BLaER1 (cell line): ENCODE data around the gene MRPS21.
"Not testable (repeated sequence)": the region's sequence is repeated elsewhere in the genome, so short reads cannot be mapped to it uniquely, and the experiment has no call there.

Experiments
- H3K27ac ChIP-seq: shearing (Covaris generic); formaldehyde crosslinking; 2 replicates; pipeline ENCODE4 v1.8.1; 2022
- H3K27me3 ChIP-seq: shearing (Covaris generic); formaldehyde crosslinking; 2 replicates; pipeline ENCODE4 v1.8.1; 2022
- H3K36me3 ChIP-seq: shearing (Covaris generic); formaldehyde crosslinking; 2 replicates; pipeline ENCODE4 v1.8.1; 2022
- H3K4me1 ChIP-seq: shearing (Covaris generic); formaldehyde crosslinking; 2 replicates; pipeline ENCODE4 v1.8.1; 2022
- H3K4me2 ChIP-seq: shearing (Covaris generic); formaldehyde crosslinking; 2 replicates; pipeline ENCODE4 v1.8.1; 2022
- H3K4me3 ChIP-seq: shearing (Covaris generic); formaldehyde crosslinking; 2 replicates; pipeline ENCODE4 v1.8.1; 2022
- H3K9ac ChIP-seq: shearing (Covaris generic); formaldehyde crosslinking; 2 replicates; pipeline ENCODE4 v1.8.1; 2022
- H3K9me3 ChIP-seq: shearing (Covaris generic); formaldehyde crosslinking; 2 replicates; pipeline ENCODE4 v1.8.1; 2022
- H4K20me1 ChIP-seq: shearing (Covaris generic); formaldehyde crosslinking; 2 replicates; pipeline ENCODE4 v1.8.1; 2022
- Cebpa-rat ChIP-seq: shearing (Covaris generic); IDR thresholded peaks from 2 replicates; pipeline ENCODE4 v1.8.1; 2022

The MRPS21 gene

DNA sequence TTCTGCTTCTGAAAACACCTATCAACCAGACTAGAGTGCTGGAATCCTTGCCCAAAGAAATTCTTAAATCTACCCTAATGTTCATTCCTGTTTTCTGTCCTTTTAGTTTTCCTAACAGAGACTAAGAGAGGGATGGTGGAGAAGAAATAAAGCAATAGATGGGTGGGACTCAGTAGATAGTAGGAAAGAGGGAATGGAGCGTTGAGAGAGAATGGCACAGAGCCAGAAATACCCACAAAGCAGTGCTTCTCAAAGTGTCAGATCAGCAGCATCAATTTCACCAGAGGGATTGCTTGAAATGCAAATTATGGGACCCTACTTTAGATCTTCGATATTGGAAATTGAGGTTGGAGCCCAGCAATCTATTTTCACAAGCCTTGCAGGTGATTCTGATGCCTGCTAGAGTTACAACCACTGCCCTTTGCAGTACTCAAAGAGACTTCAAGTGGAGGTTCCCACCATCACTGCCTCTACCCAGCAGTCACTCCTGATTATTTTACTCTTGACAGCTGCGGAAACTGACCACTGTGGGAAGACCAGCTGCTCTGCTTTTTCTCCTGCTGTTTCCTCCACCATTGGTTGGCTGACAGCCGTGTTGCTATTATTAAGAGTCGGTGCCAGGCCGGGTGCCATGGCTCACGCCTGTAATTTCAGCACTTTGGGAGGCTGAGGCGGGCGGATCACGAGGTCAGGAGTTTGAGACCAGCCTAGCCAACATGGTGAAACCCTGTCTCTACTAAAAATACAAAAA, 16.3 kb downstream of the MRPS21 start:
- Histone ChIP-seq H3K27me3 (no peaks in the 10 kb centered on the region), H3K4me3 (no peak overlapping the region), H3K27ac (no peak overlapping the region), H3K9ac (no peak overlapping the region), H4K20me1 (0 out of 2 replicates have a peak, but pooled peaks cover 10% of the 10 kb centered on the region), H3K4me2 (no peak overlapping the region), H3K9me3 (no peaks in the 10 kb centered on the region), H3K4me1 (no peaks in the 10 kb centered on the region), H3K36me3 (peaks cover 59% of the 10 kb centered on the region)
- no peak for TF ChIP-seq Cebpa-rat

DNA sequence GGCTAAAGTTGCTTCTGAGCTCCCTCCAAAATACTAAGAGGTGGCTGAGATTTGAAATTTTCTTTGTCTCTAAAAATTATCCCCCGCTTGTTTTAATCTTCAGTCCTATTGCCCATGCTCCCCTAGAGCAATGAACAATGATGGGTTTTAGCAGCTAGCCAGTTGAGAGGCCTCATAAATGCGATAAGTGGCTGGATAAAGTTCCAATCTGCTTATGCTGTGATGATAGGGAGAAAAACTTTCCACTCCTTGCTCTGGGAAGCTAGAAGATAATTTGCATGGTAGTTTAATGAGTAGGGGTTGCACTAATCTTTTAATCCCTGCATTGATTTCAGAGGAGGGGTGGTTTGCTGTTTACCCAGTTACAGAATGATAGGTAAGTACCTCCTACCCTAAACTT, 18.1 kb downstream of the MRPS21 start:
- Histone ChIP-seq H3K4me2 (no peak overlapping the region), H3K27me3 (no peaks in the 10 kb centered on the region), H4K20me1 (no peaks in the 10 kb centered on the region), H3K27ac (no peak overlapping the region), H3K4me3 (no peak overlapping the region), H3K36me3 (peaks cover 41% of the 10 kb centered on the region), H3K9ac (no peak overlapping the region), H3K9me3 (no peaks in the 10 kb centered on the region), H3K4me1 (peaks cover 7% of the 10 kb centered on the region; the same call in 1 of the 2 replicates)
- no peak for TF ChIP-seq Cebpa-rat

DNA sequence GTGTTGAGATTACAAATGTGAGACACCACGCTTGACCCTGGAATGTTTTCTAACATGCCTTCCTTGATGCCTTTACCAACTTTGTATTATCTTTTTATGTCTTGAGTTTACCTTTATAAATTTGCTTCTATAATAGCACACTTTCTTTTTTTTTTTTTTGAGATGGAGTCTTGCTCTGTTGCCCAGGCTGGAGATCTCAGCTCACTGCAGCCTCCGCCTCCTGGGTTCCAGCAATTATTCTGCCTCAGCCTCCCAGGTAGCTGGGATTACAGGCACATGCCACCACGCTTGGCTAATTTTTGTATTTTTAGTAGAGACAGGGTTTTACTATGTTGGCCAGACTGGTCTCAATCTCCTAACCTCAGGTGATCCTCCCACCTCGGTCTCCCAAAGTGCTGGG, 21.0 kb downstream of the MRPS21 start:
- H3K9me3 ChIP-seq, H3K9ac ChIP-seq, H3K27me3 ChIP-seq, H4K20me1 ChIP-seq, H3K4me2 ChIP-seq, H3K4me3 ChIP-seq, H3K4me1 ChIP-seq, H3K27ac ChIP-seq: not testable (repeated sequence)
- peaks cover 11% of the 10 kb centered on the region for H3K36me3 ChIP-seq

DNA sequence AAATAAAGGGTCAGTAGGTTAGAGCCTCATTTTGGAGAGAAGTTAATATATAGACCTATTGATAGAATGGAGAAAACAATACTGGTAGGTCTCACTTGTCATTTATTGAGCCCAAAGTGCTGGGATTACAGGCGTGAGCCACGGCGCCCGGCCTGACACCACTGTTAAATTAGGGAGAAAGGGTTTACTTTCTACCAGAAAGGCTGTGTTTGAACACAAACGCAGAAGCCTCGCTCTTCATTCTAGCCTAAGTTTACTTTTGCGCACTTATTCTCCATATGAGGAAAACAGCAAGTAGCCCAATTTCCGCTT, 27.0 kb downstream of the MRPS21 start:
- Histone ChIP-seq H3K4me1 (peaks cover 20% of the 10 kb centered on the region), H3K9ac (peak overlapping the region; percentile 94; the same call in 1 of the 2 replicates), H3K9me3 (no peaks in the 10 kb centered on the region), H3K4me2 (peak overlapping the region; percentile 66), H3K36me3 (peaks cover 26% of the 10 kb centered on the region), H4K20me1 (peaks cover 28% of the 10 kb centered on the region; the same call in 1 of the 2 replicates), H3K27me3 (no peaks in the 10 kb centered on the region), H3K4me3 (peak overlapping the region; percentile 84), H3K27ac (peak overlapping the region; percentile 93)
- TF ChIP-seq Cebpa-rat: no peak

- no peaks in the 10 kb centered on the region for H3K9me3 ChIP-seq
- H4K20me1 ChIP-seq: peaks cover 40% of the 10 kb centered on the region
- H3K9ac ChIP-seq: peak overlapping the region; percentile 94
- peaks cover 14% of the 10 kb centered on the region for H3K4me1 ChIP-seq
- no peaks in the 10 kb centered on the region for H3K27me3 ChIP-seq
- peak overlapping the region; percentile 93 for H3K27ac ChIP-seq
- H3K4me2 ChIP-seq: peak overlapping the region; percentile 78
- peak overlapping the region; percentile 84 for H3K4me3 ChIP-seq
- no peak for TF ChIP-seq Cebpa-rat
- peaks cover 37% of the 10 kb centered on the region for H3K36me3 ChIP-seq
Measured at GRCh38 chr1:150321826-150322166, 28.1 kb downstream of the MRPS21 start.

- Histone ChIP-seq H3K4me2 (peak overlapping the region; percentile 78), H3K36me3 (peaks cover 42% of the 10 kb centered on the region), H3K4me1 (peaks cover 14% of the 10 kb centered on the region), H4K20me1 (peaks cover 45% of the 10 kb centered on the region), H3K9ac (peak overlapping the region; percentile 94), H3K9me3 (no peaks in the 10 kb centered on the region), H3K27me3 (no peaks in the 10 kb centered on the region), H3K4me3 (peak overlapping the region; percentile 84), H3K27ac (peak overlapping the region; percentile 93)
- no peak for TF ChIP-seq Cebpa-rat
Measured at GRCh38 chr1:150322310-150322709, 28.6 kb downstream of the MRPS21 start.

- peaks cover 27% of the 10 kb centered on the region for H4K20me1 ChIP-seq
- H3K4me2 ChIP-seq: no peak overlapping the region
- H3K9me3 ChIP-seq: no peaks in the 10 kb centered on the region
- H3K4me3 ChIP-seq: no peak overlapping the region
- H3K27ac ChIP-seq: no peak overlapping the region
- H3K4me1 ChIP-seq: no peaks in the 10 kb centered on the region
- no peak overlapping the region for H3K9ac ChIP-seq
- no peak for TF ChIP-seq Cebpa-rat
- H3K27me3 ChIP-seq: no peaks in the 10 kb centered on the region
- peaks cover 99% of the 10 kb centered on the region for H3K36me3 ChIP-seq
Measured at GRCh38 chr1:150332651-150333290, 39.1 kb downstream of the MRPS21 start.

GRCh38 chr1:150346316-150346715, 52.7 kb downstream of the MRPS21 start:
- Histone ChIP-seq H3K27ac (no peak overlapping the region), H3K9ac (no peak overlapping the region), H3K27me3 (no peaks in the 10 kb centered on the region), H3K4me2 (no peak overlapping the region), H3K4me3 (no peak overlapping the region), H3K9me3 (no peaks in the 10 kb centered on the region), H3K36me3 (peaks cover 98% of the 10 kb centered on the region), H3K4me1 (no peaks in the 10 kb centered on the region), H4K20me1 (no peaks in the 10 kb centered on the region)
- TF ChIP-seq Cebpa-rat: no peak

DNA sequence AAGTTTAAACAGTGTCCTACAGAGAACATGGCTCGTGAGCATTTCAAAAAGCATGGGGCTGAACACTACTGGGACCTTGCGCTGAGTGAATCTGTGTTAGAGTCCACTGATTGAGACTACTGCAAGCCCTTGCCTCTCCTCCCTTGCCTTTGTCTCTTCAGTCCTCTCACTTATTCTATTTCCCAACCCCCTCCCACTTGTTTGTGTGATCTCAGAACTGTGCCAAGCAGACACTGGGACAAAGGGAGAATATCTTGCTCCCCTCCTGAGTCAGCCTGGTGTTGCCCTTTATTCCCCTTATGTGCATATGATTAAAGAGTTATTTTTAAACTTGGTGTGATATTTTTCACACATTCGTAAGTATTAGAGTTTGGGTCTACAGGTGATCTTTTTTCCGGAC, 59.2 kb downstream of the MRPS21 start:
- H3K4me2 ChIP-seq: no peak overlapping the region
- peaks cover 93% of the 10 kb centered on the region for H3K36me3 ChIP-seq
- no peaks in the 10 kb centered on the region for H3K27me3 ChIP-seq
- no peaks in the 10 kb centered on the region for H4K20me1 ChIP-seq
- no peaks in the 10 kb centered on the region for H3K4me1 ChIP-seq
- H3K27ac ChIP-seq: no peak overlapping the region
- H3K4me3 ChIP-seq: no peak overlapping the region
- H3K9me3 ChIP-seq: no peaks in the 10 kb centered on the region
- no peak overlapping the region for H3K9ac ChIP-seq
- TF ChIP-seq Cebpa-rat: no peak
